Karpas-422 (cell line): ENCODE results near the gene SH3BP1. TPM values are rescaled to one million over a fixed set of nuclear protein-coding genes. Genes with fewer than 3 reads are reported as not detected.
A peak's percentile ranks its signal among the peaks of the same experiment; 100 is the strongest.
"Not testable (repeated sequence)": the region's sequence is repeated elsewhere in the genome, so short reads cannot be mapped to it uniquely, and the experiment has no call there.

Experiments used
- DNase-seq: peaks from one replicate; pipeline ENCODE4 v3.0.0-alpha.2; 2015
- H2AFZ ChIP-seq: fragments of 200-600 bp; sonication (generic); 2 replicates; pipeline ENCODE4 v1.6.1; 2014; ENCODE audit warnings: antibody characterized with exemption, low read length, mixed read lengths
- H3K27ac ChIP-seq: fragments of 200-600 bp; sonication (generic); 2 replicates; pipeline ENCODE4 v1.5.1; 2014; ENCODE audit warnings: mild to moderate bottlenecking, low read length, moderate library complexity
- H3K27me3 ChIP-seq: fragments of 200-600 bp; sonication (generic); 2 replicates; pipeline ENCODE4 v1.6.1; 2014; ENCODE audit warnings: low read length, mixed read lengths
- H3K36me3 ChIP-seq: fragments of 200-600 bp; sonication (generic); 2 replicates; pipeline ENCODE4 v1.6.1; 2014; ENCODE audit warnings: low read length, mixed read lengths; ENCODE audit not compliant: insufficient read depth
- H3K4me1 ChIP-seq: fragments of 200-600 bp; sonication (generic); 2 replicates; pipeline ENCODE4 v1.6.1; 2014; ENCODE audit warnings: mild to moderate bottlenecking, low read length, mixed read lengths
- H3K4me2 ChIP-seq: fragments of 200-600 bp; sonication (generic); 2 replicates; pipeline ENCODE4 v1.6.1; 2014; ENCODE audit warnings: low read length, low read depth, mild to moderate bottlenecking; ENCODE audit not compliant: poor library complexity, severe bottlenecking
- H3K4me3 ChIP-seq: fragments of 200-600 bp; sonication (generic); 2 replicates; pipeline ENCODE4 v1.5.1; 2014; ENCODE audit warnings: mild to moderate bottlenecking, antibody characterized with exemption, low read length, mixed read lengths
- H3K79me2 ChIP-seq: fragments of 200-600 bp; sonication (generic); 2 replicates; pipeline ENCODE4 v1.6.1; 2014; ENCODE audit warnings: mild to moderate bottlenecking, low read length, mixed read lengths
- H3K9ac ChIP-seq: fragments of 200-600 bp; sonication (generic); 2 replicates; pipeline ENCODE4 v1.6.0; 2014; ENCODE audit warnings: low read length
- H3K9me2 ChIP-seq: fragments of 200-600 bp; sonication (generic), shearing (Covaris generic); replicated peaks from 2 replicates; pipeline ENCODE4 v1.6.0; 2014; ENCODE audit warnings: mild to moderate bottlenecking, low read length, moderate library complexity; ENCODE audit not compliant: insufficient read depth
- H3K9me3 ChIP-seq: fragments of 300-700, 200-600 bp; sonication (generic); 2 replicates; pipeline ENCODE4 v1.6.1; 2014; ENCODE audit warnings: low read length, mixed read lengths
- H4K20me1 ChIP-seq: fragments of 200-600 bp; sonication (generic); 2 replicates; pipeline ENCODE4 v1.6.1; 2014; ENCODE audit warnings: mild to moderate bottlenecking, antibody characterized with exemption, low read length, low read depth; ENCODE audit not compliant: insufficient read depth
- total RNA-seq: library from RNA; depleted of rRNA; stranded (reverse); fragments of >200 nt; shearing (Covaris generic); gene quantifications from 2 replicates; pipeline ENCODE4 v1.2.3, GENCODE V29; 2014; ENCODE audit warnings: low replicate concordance

The SH3BP1 gene
- total RNA-seq, 1 experiment from 2014 or later, result 43.2 TPM

GRCh38 chr22:37690901-37691504 lies 51.5 kb downstream of the SH3BP1 start:
- Histone ChIP-seq H4K20me1 (no peaks in the 10 kb centered on the region), H3K4me1 (peaks cover 64% of the 10 kb centered on the region), H3K4me3 (no peak overlapping the region), H3K9me2 (no peaks in the 10 kb centered on the region), H3K79me2 (peaks cover 20% of the 10 kb centered on the region), H3K27me3 (no peaks in the 10 kb centered on the region), H3K9me3 (no peaks in the 10 kb centered on the region), H3K27ac (0 out of 2 replicates have a peak overlapping the region, but pooled peaks have one; percentile 95), H3K36me3 (peaks cover 14% of the 10 kb centered on the region; the same call in 1 of the 2 replicates), H3K4me2 (no peak overlapping the region), H3K9ac (no peak overlapping the region), H2AFZ (no peak overlapping the region)
- DNase-seq, result peak; percentile 37

- Histone ChIP-seq H3K27me3 (no peaks in the 10 kb centered on the region), H3K36me3 (peaks cover 14% of the 10 kb centered on the region; the same call in 1 of the 2 replicates), H3K27ac (peak overlapping the region; percentile 95), H3K9me2 (no peaks in the 10 kb centered on the region), H3K4me1 (peaks cover 72% of the 10 kb centered on the region), H3K79me2 (peaks cover 13% of the 10 kb centered on the region), H3K9me3 (no peaks in the 10 kb centered on the region), H3K4me3 (peak overlapping the region; percentile 7; the same call in 1 of the 2 replicates), H3K9ac (peak overlapping the region; percentile 66), H2AFZ (no peak overlapping the region), H4K20me1 (no peaks in the 10 kb centered on the region), H3K4me2 (peak overlapping the region; percentile 72)
- DNase-seq, result peak; percentile 92
These were observed 53.3 kb downstream of the SH3BP1 start for GRCh38 chr22:37692627-37693285.

- not testable (repeated sequence) for DNase-seq, H2AFZ ChIP-seq, H3K9me2 ChIP-seq
These were observed 54.7 kb downstream of the SH3BP1 start for GRCh38 chr22:37694131-37694530.

GRCh38 chr22:37696260-37696656 lies 56.8 kb downstream of the SH3BP1 start:
- H3K9me2 ChIP-seq, H3K27me3 ChIP-seq, H3K79me2 ChIP-seq, H3K9me3 ChIP-seq, H4K20me1 ChIP-seq, DNase-seq, H2AFZ ChIP-seq, H3K4me3 ChIP-seq: not testable (repeated sequence)
- Histone ChIP-seq H3K27ac (peak overlapping the region; percentile 86), H3K4me1 (peaks cover 62% of the 10 kb centered on the region), H3K4me2 (peak overlapping the region; percentile 60), H3K9ac (peak overlapping the region; percentile 41; the same call in 1 of the 2 replicates), H3K36me3 (peaks cover 13% of the 10 kb centered on the region)

More at GRCh38 chr22:37694131-37694530, 54.7 kb downstream of the SH3BP1 start:
- peak overlapping the region; percentile 95 for H3K27ac ChIP-seq
- H3K36me3 ChIP-seq, result peaks cover 14% of the 10 kb centered on the region; the same call in 1 of the 2 replicates
- H3K27me3 ChIP-seq, H3K79me2 ChIP-seq, H3K9ac ChIP-seq, H3K4me2 ChIP-seq, H4K20me1 ChIP-seq, H3K4me3 ChIP-seq, H3K9me3 ChIP-seq: not testable (repeated sequence)
- peaks cover 66% of the 10 kb centered on the region for H3K4me1 ChIP-seq

- peak within 1 kb of the TSS; percentile 86 for H3K27ac ChIP-seq
- H3K9ac ChIP-seq, result peak within 1 kb of the TSS; percentile 59
- no peaks in the 10 kb centered on the region for H3K9me3 ChIP-seq
These were observed 57.4 kb downstream of the SH3BP1 start, which contains the start of gene TRIOBP for GRCh38 chr22:37696657-37697537. Gene TRIOBP (plus strand): TSS chr22:37697048. CDS start chr22:37701366, 4,318 bp downstream.

GRCh38 chr22:37697538-37697835 lies 58.0 kb downstream of the SH3BP1 start:
- Histone ChIP-seq H3K27me3 (no peaks in the 10 kb centered on the region), H2AFZ (no peak overlapping the region), H3K36me3 (peaks cover 11% of the 10 kb centered on the region), H3K27ac (peak overlapping the region; percentile 7; the same call in 1 of the 2 replicates), H3K4me1 (peaks cover 49% of the 10 kb centered on the region), H3K4me3 (peak overlapping the region; percentile 60), H3K79me2 (peaks cover 6% of the 10 kb centered on the region; the same call in 1 of the 2 replicates), H3K9me2 (no peaks in the 10 kb centered on the region), H4K20me1 (no peaks in the 10 kb centered on the region), H3K9me3 (no peaks in the 10 kb centered on the region), H3K4me2 (peak overlapping the region; percentile 60), H3K9ac (peak overlapping the region; percentile 59)
- no peak for DNase-seq

More at GRCh38 chr22:37696657-37697537, 57.4 kb downstream of the SH3BP1 start, which contains the start of gene TRIOBP:
- peaks cover 11% of the 10 kb centered on the region for H3K36me3 ChIP-seq
- H3K4me3 ChIP-seq, result peak within 1 kb of the TSS; percentile 60
- peak within 1 kb of the TSS; percentile 60 for H3K4me2 ChIP-seq
- no peak within 1 kb of the TSS for H2AFZ ChIP-seq
- no peaks in the 10 kb centered on the region for H4K20me1 ChIP-seq
- no peaks in the 10 kb centered on the region for H3K27me3 ChIP-seq
- H3K9me2 ChIP-seq, result no peaks in the 10 kb centered on the region
- peaks cover 55% of the 10 kb centered on the region for H3K4me1 ChIP-seq
- DNase-seq, result peak; percentile 98
- peaks cover 6% of the 10 kb centered on the region; the same call in 1 of the 2 replicates for H3K79me2 ChIP-seq

- no peak for DNase-seq
- Histone ChIP-seq H3K9me2 (no peaks in the 10 kb centered on the region), H3K36me3 (peaks cover 5% of the 10 kb centered on the region; the same call in 1 of the 2 replicates), H4K20me1 (no peaks in the 10 kb centered on the region), H3K27ac (no peak overlapping the region), H3K4me1 (peaks cover 18% of the 10 kb centered on the region), H3K9me3 (no peaks in the 10 kb centered on the region), H3K9ac (no peak overlapping the region), H3K4me2 (no peak overlapping the region), H2AFZ (no peak overlapping the region), H3K27me3 (no peaks in the 10 kb centered on the region), H3K79me2 (peaks cover 6% of the 10 kb centered on the region; the same call in 1 of the 2 replicates), H3K4me3 (no peak overlapping the region)
These were observed 61.8 kb downstream of the SH3BP1 start for GRCh38 chr22:37701141-37701786.
